Stimulated activated CD8-positive, alpha-beta memory T cell treated with anti-CD3 and anti-CD28 coated beads, Interleukin-7, amount 100 ng/mL, for 48 hours (primary cell): ENCODE data around the gene MDGA2.

Experiments
- DNase-seq, 2 donors: peaks; one replicate each; pipeline ENCODE4 v3.0.0-alpha.2; 2020; ENCODE audit warnings: low read depth in 1 of 2; ENCODE audit errors: extremely low read depth in 1 of 2

The MDGA2 gene

GRCh38 chr14:47675466-47676314, at the start of gene MDGA2:
MDGA2 (minus strand) TSS chr14:47675605.
- no peak for DNase-seq

- no peak for DNase-seq
Observed at GRCh38 chr14:47722929-47723693, 47.7 kb upstream of the MDGA2 start.

GRCh38 chr14:47720281-47720680, 44.9 kb upstream of the MDGA2 start:
- DNase-seq: no peak

- no peak for DNase-seq
Observed at GRCh38 chr14:47715330-47715729, 39.9 kb upstream of the MDGA2 start.

- no peak for DNase-seq
Observed at GRCh38 chr14:47710581-47710980, 35.2 kb upstream of the MDGA2 start.

GRCh38 chr14:47705683-47706082, 30.3 kb upstream of the MDGA2 start:
- DNase-seq: no peak

- no peak for DNase-seq
Observed at GRCh38 chr14:47691829-47692228, 16.4 kb upstream of the MDGA2 start.

GRCh38 chr14:47678993-47679392, 3.6 kb upstream of the MDGA2 start:
- DNase-seq: no peak

- DNase-seq: no peak
Observed at GRCh38 chr14:47678157-47678556, 2.8 kb upstream of the MDGA2 start.

GRCh38 chr14:47676315-47676617, 861 bp upstream of the MDGA2 start:
- no peak for DNase-seq

- no peak for DNase-seq
Observed at GRCh38 chr14:47674543-47675465, 601 bp downstream of the MDGA2 start.

- no peak for DNase-seq
Observed at GRCh38 chr14:47674148-47674542, 1.3 kb downstream of the MDGA2 start.

- no peak for DNase-seq
Observed at GRCh38 chr14:47665337-47666134, 9.9 kb downstream of the MDGA2 start.

- no peak for DNase-seq
Observed at GRCh38 chr14:47662466-47662865, 12.9 kb downstream of the MDGA2 start.

- DNase-seq: no peak
Observed at GRCh38 chr14:47660158-47660557, 15.2 kb downstream of the MDGA2 start.

GRCh38 chr14:47658041-47658440, 17.4 kb downstream of the MDGA2 start:
- DNase-seq: no peak

- DNase-seq: no peak
Observed at GRCh38 chr14:47657143-47657542, 18.3 kb downstream of the MDGA2 start.

GRCh38 chr14:47651337-47651736, 24.1 kb downstream of the MDGA2 start:
- DNase-seq: no peak

- DNase-seq: no peak
Observed at GRCh38 chr14:47637753-47638152, 37.7 kb downstream of the MDGA2 start.
